Heart right ventricle (tissue), 16 donors: ENCODE data around the gene ADPRH. TPM values are rescaled to one million over a fixed set of nuclear protein-coding genes. Genes with fewer than 3 reads are reported as not detected.
"Not testable (repeated sequence)": the region's sequence is repeated elsewhere in the genome, so short reads cannot be mapped to it uniquely, and the experiment has no call there.

ENCODE experiments used
- ATAC-seq, 8 donors: fragments of 200-7000 bp; cut with Tn5 transposase; one replicate each; pipeline ENCODE4 v1.9.1; 2020; ENCODE audit warnings: mild to moderate bottlenecking in 8 of 8, moderate library complexity in 8 of 8, moderate number of reproducible peaks in 1 of 8
- DNase-seq, 2 donors: peaks; one replicate each; pipeline ENCODE4 v3.0.0-alpha.2; 2020
- H3K27ac ChIP-seq, 10 donors: fragments of 200-600 bp; sonication (generic) in 2 of 10; one replicate each; pipeline versions ENCODE4 v1.5.0 to v1.8.0; 2020 to 2022; ENCODE audit warnings: mild to moderate bottlenecking in 3 of 10
- H3K27me3 ChIP-seq, 7 donors: fragments of 200-600 bp; one replicate each; pipeline ENCODE4 v1.8.0; 2021 to 2022; ENCODE audit warnings: mild to moderate bottlenecking in 2 of 7
- H3K36me3 ChIP-seq, 9 donors: fragments of 200-600 bp; sonication (generic) in 1 of 9; one replicate each; pipeline versions ENCODE4 v1.5.0 to v1.8.0; 2020 to 2022; ENCODE audit warnings: mild to moderate bottlenecking in 2 of 9
- H3K4me1 ChIP-seq, 9 donors: fragments of 200-600 bp; sonication (generic) in 1 of 9; one replicate each; pipeline versions ENCODE4 v1.5.0 to v1.8.0; 2020 to 2022; ENCODE audit warnings: mild to moderate bottlenecking in 4 of 9
- H3K4me3 ChIP-seq, 10 donors: fragments of 200-600 bp; sonication (generic) in 2 of 10; one replicate each; pipeline versions ENCODE4 v1.5.0 to v1.8.0; 2020 to 2022; ENCODE audit warnings: mild to moderate bottlenecking in 7 of 10, moderate library complexity in 2 of 10
- H3K9me3 ChIP-seq, 11 donors: fragments of 200-600 bp in 10 of 11; sonication (generic) in 2 of 11; one replicate each; pipeline versions ENCODE4 v1.5.0 to v1.8.0; 2013 to 2022; ENCODE audit warnings: mild to moderate bottlenecking in 2 of 11, control low read depth in 1 of 11, moderate library complexity in 1 of 11
- CTCF ChIP-seq, 9 donors: fragments of 200-600 bp; sonication (generic) in 2 of 9; IDR thresholded peaks; one replicate each; pipeline versions ENCODE4 v1.5.0 to v1.8.0; 2021 to 2022; ENCODE audit warnings: antibody characterized with exemption in 9 of 9, mild to moderate bottlenecking in 5 of 9, moderate library complexity in 1 of 9
- WGBS, 2 donors: extraction: QIAGEN DNeasy Blood & Tissue Kit; methylation state at CpG; one replicate each; pipeline ENCODE4 v1.1.7; 2013; ENCODE audit warnings: inconsistent platforms in 1 of 2; 5-methylcytosine and 5-hydroxymethylcytosine counted together
- intact Hi-C, 10 donors: fragments of 100-400 bp; cut with DNase I; formaldehyde crosslinking; loops; one replicate each; pipeline versions ENCODE4 v1.11.1 to v1.14.2; 2022
- polyA plus RNA-seq, 2 donors: library from polyadenylated mRNA; stranded (reverse); fragments of 200-250 nt; gene quantifications; one replicate each; pipeline ENCODE4 v1.2.3, GENCODE V29; 2013
- total RNA-seq, 10 donors: library from RNA; stranded (reverse); fragmentation: NEBNext Ultra II Directional in 3 of 10; extraction: Animal tissue kit (Norgen Biotek cat#: 25700) in 3 of 10; gene quantifications; one replicate each; pipeline versions ENCODE4 v1.2.1 to v1.2.4, GENCODE V29; 2021 to 2023
- donor health status: Arrhythmogenic right ventricular cardiomyopathy.
- donor health status: ischemic (EF 13 %, LVEDD 7.1; RV severe dilation, severe dysfunction).
- donor health status: healthy with polysubstance abuse.
- donor health status: DM: no; HTN: yes; CAD: no.
- donor health status: DM: no; HTN: no; CAD: no.
- donor health status: ischemic (EF 25% LVEDD 6.9; RV normal size, moderate dysfunction).
- donor health status: ischemic (EF 25% LVEDD 5.7; RV mildly dilated, moderate dysfunction).
- donor health status: healthy.
- donor health status: DM: yes; HTN: yes; CAD: no.
- donor health status: Ischemic cardiomyopathy.
- donor health status: ischemic (EF 35%, LVEDD 5.7; RV mildly dilated, moderate dysfunction).
- donor health status: nonischemic (EF 11% LVEDD 7.7; RV severe dilation, severe dysfunction).
- donor health status: DM: yes; HTN: yes; CAD: no.
- donor health status: PGD.
- donor health status: ischemic (EF 29% LVEDD 5.4; RV normal size, mild dysfunction).
- donor health status: nonischemic (EF 23%, LVEDD 6.1; RV moderate dilation, normal function).

The ADPRH gene
- total and polyA plus RNA-seq, 12 donors: 5.6 to 16.9 (median 10.5) TPM

- 90 to 96% methylated on average over 9 of the region's 9 CpGs for WGBS, 2 donors
- ATAC-seq (peak in 2 of 8 donors; percentile 34 to 61), DNase-seq (no peak)
- H3K27ac ChIP-seq: no peak overlapping the region
- peaks cover 0 to 9% (median 0%) of the 10 kb centered on the region in 9 donors for H3K4me1 ChIP-seq
- H3K4me3 ChIP-seq: no peak overlapping the region
- H3K36me3 ChIP-seq: no peaks in the 10 kb centered on the region
- peak in 2 of 9 donors; percentile 20 to 33 for TF ChIP-seq CTCF (IDR thresholded peaks at IDR 0.05)
- H3K27me3 ChIP-seq: no peaks in the 10 kb centered on the region
- H3K9me3 ChIP-seq: no peaks in the 10 kb centered on the region
- intact Hi-C loops: no loop called here
These were observed 28.9 kb upstream of the ADPRH start for GRCh38 chr3:119550192-119550910.

- DNase-seq (no peak), ATAC-seq (no peak)
- intact Hi-C loops: no loop called here
- H3K27ac ChIP-seq: no peak overlapping the region
- H3K36me3 ChIP-seq: no peaks in the 10 kb centered on the region
- no peak for TF ChIP-seq CTCF (IDR thresholded peaks at IDR 0.05)
- no peak overlapping the region for H3K4me3 ChIP-seq
- H3K9me3 ChIP-seq: no peaks in the 10 kb centered on the region
- H3K4me1 ChIP-seq: peaks cover 0 to 18% (median 0%) of the 10 kb centered on the region in 9 donors
- 91 to 94% methylated on average over 5 of the region's 5 CpGs for WGBS, 2 donors
- no peaks in the 10 kb centered on the region for H3K27me3 ChIP-seq
These were observed 27.7 kb upstream of the ADPRH start for GRCh38 chr3:119551598-119551997.

GRCh38 chr3:119552928-119553327, 26.4 kb upstream of the ADPRH start:
- 96 to 97% methylated on average over 6 of the region's 6 CpGs for WGBS, 2 donors
- DNase-seq, intact Hi-C loops: not testable (repeated sequence)

GRCh38 chr3:119553823-119554415, 25.4 kb upstream of the ADPRH start:
- Histone ChIP-seq H3K36me3 (no peaks in the 10 kb centered on the region), H3K4me3 (no peak overlapping the region), H3K27ac (no peak overlapping the region), H3K9me3 (no peaks in the 10 kb centered on the region), H3K4me1 (peaks cover 0 to 18% (median 0%) of the 10 kb centered on the region in 9 donors), H3K27me3 (no peaks in the 10 kb centered on the region)
- DNase-seq: no peak
- no peak for TF ChIP-seq CTCF (IDR thresholded peaks at IDR 0.05)
- WGBS, 2 donors: 71 to 76% methylated on average over 5 of the region's 5 CpGs
- ATAC-seq: no peak
- intact Hi-C loops: no loop called here

More at GRCh38 chr3:119552928-119553327, 26.4 kb upstream of the ADPRH start:
- H3K4me3 ChIP-seq, H3K27me3 ChIP-seq, ATAC-seq, H3K27ac ChIP-seq, H3K9me3 ChIP-seq, H3K36me3 ChIP-seq: not testable (repeated sequence)
- H3K4me1 ChIP-seq: peaks cover 0 to 18% (median 0%) of the 10 kb centered on the region in 9 donors

GRCh38 chr3:119555309-119555735, 24.0 kb upstream of the ADPRH start:
- 61 to 76% methylated on average over 4 of the region's 4 CpGs for WGBS, 2 donors
- Histone ChIP-seq H3K27me3 (no peaks in the 10 kb centered on the region), H3K27ac (peak overlapping the region in 1 of 10 donors; percentile 27), H3K4me3 (no peak overlapping the region), H3K4me1 (peaks cover 0 to 28% (median 0%) of the 10 kb centered on the region in 9 donors), H3K9me3 (no peaks in the 10 kb centered on the region), H3K36me3 (no peaks in the 10 kb centered on the region)
- no peak for TF ChIP-seq CTCF (IDR thresholded peaks at IDR 0.05)
- ATAC-seq (peak in 6 of 8 donors; percentile 17 to 60 (median 32)), DNase-seq (no peak)
- intact Hi-C loops: no loop called here
